ENCODE results near the gene HSFX3.

HSFX3 gene

DNA sequence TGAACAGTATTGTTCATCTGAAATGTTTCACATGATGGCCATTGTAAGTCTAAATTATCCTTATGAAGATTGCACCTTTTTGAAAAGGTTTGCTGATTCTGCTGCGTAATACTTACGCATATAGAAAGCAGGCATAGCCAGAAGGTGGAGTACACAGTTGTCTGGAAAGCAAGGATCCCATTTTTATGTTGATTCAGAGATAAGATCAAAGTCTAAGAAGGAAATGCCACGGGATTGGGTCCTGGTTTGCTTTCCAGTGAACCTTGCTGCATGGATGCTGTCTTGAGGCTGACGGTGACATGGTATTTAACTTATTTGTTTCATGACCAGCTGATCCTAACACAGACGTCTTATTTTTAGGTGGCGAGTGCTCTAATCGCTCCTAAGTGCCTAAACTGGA is 22.0 kb upstream of the HSFX3 start:
- TF ChIP-seq, protein P1, sequence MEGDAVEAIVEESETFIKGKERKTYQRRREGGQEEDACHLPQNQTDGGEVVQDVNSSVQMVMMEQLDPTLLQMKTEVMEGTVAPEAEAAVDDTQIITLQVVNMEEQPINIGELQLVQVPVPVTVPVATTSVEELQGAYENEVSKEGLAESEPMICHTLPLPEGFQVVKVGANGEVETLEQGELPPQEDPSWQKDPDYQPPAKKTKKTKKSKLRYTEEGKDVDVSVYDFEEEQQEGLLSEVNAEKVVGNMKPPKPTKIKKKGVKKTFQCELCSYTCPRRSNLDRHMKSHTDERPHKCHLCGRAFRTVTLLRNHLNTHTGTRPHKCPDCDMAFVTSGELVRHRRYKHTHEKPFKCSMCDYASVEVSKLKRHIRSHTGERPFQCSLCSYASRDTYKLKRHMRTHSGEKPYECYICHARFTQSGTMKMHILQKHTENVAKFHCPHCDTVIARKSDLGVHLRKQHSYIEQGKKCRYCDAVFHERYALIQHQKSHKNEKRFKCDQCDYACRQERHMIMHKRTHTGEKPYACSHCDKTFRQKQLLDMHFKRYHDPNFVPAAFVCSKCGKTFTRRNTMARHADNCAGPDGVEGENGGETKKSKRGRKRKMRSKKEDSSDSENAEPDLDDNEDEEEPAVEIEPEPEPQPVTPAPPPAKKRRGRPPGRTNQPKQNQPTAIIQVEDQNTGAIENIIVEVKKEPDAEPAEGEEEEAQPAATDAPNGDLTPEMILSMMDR (IDR thresholded peaks at IDR 0.05; ENCODE audit: low read depth, low read length, missing control alignments) = no peak
- no peaks in the 10 kb centered on the region for H3K36me3 ChIP-seq (replicated peaks)
- in situ Hi-C loops (cut with HindIII; ENCODE audit: low pct_ligation_motif_present, low sequenced_read_pairs) = no loop called here
- H3K27me3 ChIP-seq (replicated peaks) = no peaks in the 10 kb centered on the region
- H3K4me3 ChIP-seq (ENCODE audit: low read depth, low read length) = no peak overlapping the region
- DNase-seq = no peak
- no peak overlapping the region for H3K27ac ChIP-seq

DNA sequence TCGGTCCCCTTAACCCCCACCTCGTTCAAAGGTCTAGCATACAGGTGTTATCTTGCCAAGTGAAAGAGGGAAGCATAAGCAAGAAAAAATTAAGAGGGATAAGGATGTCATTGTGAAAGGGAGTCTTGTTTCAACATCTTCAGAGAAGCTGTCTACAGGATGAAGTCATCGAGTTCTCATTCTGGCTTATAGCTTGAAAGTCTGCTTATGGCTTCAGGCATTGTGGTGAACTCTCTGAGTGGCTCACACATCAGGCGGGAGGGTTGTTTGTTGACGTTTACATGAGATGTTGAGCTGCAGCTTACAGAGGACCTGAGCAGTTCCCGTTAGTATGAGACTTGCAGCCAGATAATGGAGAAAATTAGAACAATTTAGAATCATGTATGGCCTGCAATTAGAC is 20.9 kb upstream of the HSFX3 start:
- TF ChIP-seq, protein P1 (IDR thresholded peaks at IDR 0.05; ENCODE audit: low read depth, low read length, missing control alignments) = no peak
- Histone ChIP-seq H3K36me3 (replicated peaks) (no peaks in the 10 kb centered on the region), H3K27ac (no peak overlapping the region), H3K4me3 (ENCODE audit: low read depth, low read length) (no peak overlapping the region), H3K27me3 (replicated peaks) (no peaks in the 10 kb centered on the region)
- in situ Hi-C loops (cut with HindIII; ENCODE audit: low pct_ligation_motif_present, low sequenced_read_pairs) = no loop called here
- DNase-seq = peak; percentile 21

DNA sequence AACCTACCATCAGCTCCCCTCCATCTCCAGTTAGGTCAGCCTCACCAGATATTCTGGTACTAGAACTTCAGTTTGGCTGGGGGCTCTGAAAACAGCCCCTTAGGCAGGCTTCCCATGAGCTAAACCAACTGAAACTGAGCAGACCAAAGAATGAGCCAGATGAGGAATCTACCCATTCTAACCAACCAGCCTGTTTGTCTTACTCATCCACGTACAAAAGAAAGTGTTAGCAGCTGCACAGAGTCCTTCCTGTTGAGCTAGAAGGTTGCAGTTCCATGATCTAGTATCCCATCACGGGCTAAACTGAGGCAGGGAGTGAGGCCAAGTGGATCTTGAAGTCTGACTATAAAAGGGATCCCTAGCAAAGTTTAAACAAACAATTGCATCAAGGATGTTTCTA is 20.0 kb upstream of the HSFX3 start:
- Histone ChIP-seq H3K36me3 (replicated peaks) (no peaks in the 10 kb centered on the region), H3K27ac (no peak overlapping the region), H3K27me3 (replicated peaks) (no peaks in the 10 kb centered on the region), H3K4me3 (ENCODE audit: low read depth, low read length) (no peak overlapping the region)
- DNase-seq = no peak
- TF ChIP-seq, protein P1 (IDR thresholded peaks at IDR 0.05; ENCODE audit: low read depth, low read length, missing control alignments) = no peak
- in situ Hi-C loops (cut with HindIII; ENCODE audit: low pct_ligation_motif_present, low sequenced_read_pairs) = no loop called here

DNA sequence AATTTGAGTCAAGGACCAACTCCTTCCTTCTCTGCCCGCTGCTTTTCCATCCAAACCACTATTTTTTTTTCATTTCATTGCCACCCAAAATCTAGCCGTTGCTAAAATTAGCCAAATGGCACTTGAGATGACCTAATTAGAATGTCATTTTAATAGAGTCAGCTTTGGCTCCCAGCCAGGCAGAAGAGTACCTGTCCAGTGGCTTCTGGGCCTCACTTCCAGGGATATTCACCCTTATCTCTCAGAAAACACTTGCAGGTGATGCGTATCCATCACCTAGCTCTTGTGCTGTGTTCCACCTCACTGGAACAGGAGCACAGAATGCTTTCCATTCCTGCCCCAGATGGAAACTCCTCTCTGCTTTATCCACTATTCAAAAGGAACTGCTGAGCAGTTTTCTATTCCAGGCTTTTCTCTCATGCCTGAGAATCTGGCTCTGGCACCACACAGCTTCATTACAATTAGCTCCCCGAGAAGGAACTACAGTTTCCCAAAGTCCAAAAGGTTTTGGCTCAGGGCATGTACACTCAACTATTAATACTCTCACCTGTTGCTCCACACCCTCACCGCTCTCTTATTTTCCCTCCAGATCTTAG is 19.1 kb upstream of the HSFX3 start:
- in situ Hi-C loops (cut with HindIII; ENCODE audit: low pct_ligation_motif_present, low sequenced_read_pairs) = no loop called here
- Histone ChIP-seq H3K27ac (no peak overlapping the region), H3K27me3 (replicated peaks) (no peaks in the 10 kb centered on the region), H3K4me3 (ENCODE audit: low read depth, low read length) (no peak overlapping the region), H3K36me3 (replicated peaks) (no peaks in the 10 kb centered on the region)
- no peak for DNase-seq
- TF ChIP-seq, protein P1 (IDR thresholded peaks at IDR 0.05; ENCODE audit: low read depth, low read length, missing control alignments) = no peak

DNA sequence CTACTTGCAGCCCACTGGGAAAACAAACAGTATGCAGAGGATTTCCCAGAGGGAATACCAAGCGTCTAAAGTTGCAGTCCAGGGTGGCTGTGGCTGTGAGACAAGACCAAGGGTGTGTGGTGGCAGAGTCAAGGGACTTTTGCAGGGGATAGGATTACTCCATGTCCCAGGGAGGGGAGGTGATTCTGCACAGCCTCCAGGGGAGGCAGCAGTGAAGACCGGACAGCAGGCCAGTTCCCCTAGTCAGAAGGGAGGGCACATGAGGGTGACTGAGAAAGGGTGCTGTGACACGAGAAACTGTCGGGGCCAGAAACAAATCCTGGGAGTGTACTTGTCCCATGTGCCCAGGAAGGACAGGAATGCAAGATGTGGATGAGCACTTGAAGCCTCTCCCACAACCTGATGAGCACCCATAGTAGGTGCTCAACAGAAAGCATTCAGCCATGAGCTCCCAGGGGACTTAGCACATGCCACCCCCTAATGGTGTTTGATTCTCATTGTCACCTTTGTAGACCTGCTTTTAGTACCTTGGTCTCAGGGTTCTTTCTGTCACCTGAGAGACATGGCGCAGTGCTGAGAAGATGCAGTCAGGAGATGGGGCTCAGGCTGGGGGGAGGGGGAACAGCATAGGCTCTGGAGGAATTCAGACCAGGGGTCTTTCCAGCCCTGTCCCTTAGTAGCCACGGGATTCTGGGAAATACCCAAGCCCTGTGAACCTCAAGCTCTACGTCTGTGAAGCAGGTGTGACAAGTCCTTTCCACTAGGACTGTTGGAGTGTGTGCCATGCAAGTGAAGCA is 18.1 kb upstream of the HSFX3 start:
- H3K27me3 ChIP-seq (replicated peaks) = no peaks in the 10 kb centered on the region
- TF ChIP-seq, protein P1 (IDR thresholded peaks at IDR 0.05; ENCODE audit: low read depth, low read length, missing control alignments) = no peak
- no peak overlapping the region for H3K27ac ChIP-seq
- in situ Hi-C loops (cut with HindIII; ENCODE audit: low pct_ligation_motif_present, low sequenced_read_pairs) = no loop called here
- no peaks in the 10 kb centered on the region for H3K36me3 ChIP-seq (replicated peaks)
- no peak overlapping the region for H3K4me3 ChIP-seq (ENCODE audit: low read depth, low read length)
- no peak for DNase-seq
